Activated T-cell treated with anti-CD3 and anti-CD28 coated beads for 1 hour (primary cell): ENCODE results near the gene SLC7A7.
"Not testable (repeated sequence)": the region's sequence is repeated elsewhere in the genome, so short reads cannot be mapped to it uniquely, and the experiment has no call there.

ENCODE experiments used
- DNase-seq: peaks from one replicate; pipeline ENCODE4 v3.0.0-alpha.2; 2020; ENCODE audit warnings: low read depth

The SLC7A7 gene

GRCh38 chr14:22748631-22749068 lies 66.6 kb downstream of the SLC7A7 start:
- no peak for DNase-seq

GRCh38 chr14:22748206-22748605 lies 67.0 kb downstream of the SLC7A7 start:
- DNase-seq: no peak

- DNase-seq: no peak
Measured at GRCh38 chr14:22747769-22748168, 67.5 kb downstream of the SLC7A7 start.

- DNase-seq: no peak
Measured at GRCh38 chr14:22740020-22740419, 75.2 kb downstream of the SLC7A7 start.

- DNase-seq: no peak
Measured at GRCh38 chr14:22739423-22739822, 75.8 kb downstream of the SLC7A7 start.

GRCh38 chr14:22737052-22737451 lies 78.2 kb downstream of the SLC7A7 start:
- DNase-seq: no peak

- not testable (repeated sequence) for DNase-seq
Measured at GRCh38 chr14:22736384-22736783, 78.9 kb downstream of the SLC7A7 start.

GRCh38 chr14:22735096-22735495 lies 80.1 kb downstream of the SLC7A7 start:
- DNase-seq: no peak

- no peak for DNase-seq
Measured at GRCh38 chr14:22733829-22734228, 81.4 kb downstream of the SLC7A7 start.

GRCh38 chr14:22732062-22732461 lies 83.2 kb downstream of the SLC7A7 start:
- DNase-seq: not testable (repeated sequence)

GRCh38 chr14:22726012-22726411 lies 89.2 kb downstream of the SLC7A7 start:
- no peak for DNase-seq

- DNase-seq: not testable (repeated sequence)
Measured at GRCh38 chr14:22725374-22725773, 89.9 kb downstream of the SLC7A7 start.

- DNase-seq: not testable (repeated sequence)
Measured at GRCh38 chr14:22724847-22725246, 90.4 kb downstream of the SLC7A7 start.

GRCh38 chr14:22723815-22724214 lies 91.4 kb downstream of the SLC7A7 start:
- DNase-seq: no peak
